Liver (tissue), 5 donors: ENCODE measurements around the gene DEXI. TPM values are rescaled to one million over a fixed set of nuclear protein-coding genes. Genes with fewer than 3 reads are reported as not detected.

Experiments used
- RAD21 ChIP-seq, 2 donors: IDR thresholded peaks; 2 replicates each; pipeline ENCODE4 v1.6.1; 2016; ENCODE audit warnings: antibody characterized with exemption in 2 of 2, mild to moderate bottlenecking in 2 of 2
- SP1 ChIP-seq: IDR thresholded peaks from 2 replicates; pipeline ENCODE4 v1.6.1; 2018; ENCODE audit warnings: antibody characterized with exemption, mild to moderate bottlenecking
- polyA plus RNA-seq, 2 donors: library from polyadenylated mRNA; stranded (reverse) in 1 of 2; unstranded in 1 of 2; fragments of 200-250 nt in 1 of 2; fragments of >200 nt in 1 of 2; fragmentation: Nextera tagmentation in 1 of 2; extraction: Ambion mirVana in 1 of 2; gene quantifications; one replicate each; pipeline versions ENCODE4 v1.2.1 to v1.2.3, GENCODE V29; 2013 to 2015
- total RNA-seq, 2 donors: library from RNA; depleted of rRNA; stranded (reverse); fragments of >200 nt; gene quantifications; one replicate each; pipeline ENCODE4 v1.2.3, GENCODE V29; 2014
- donor health status: healthy.
- donor health status: healthy.
- donor health status: healthy.

Gene DEXI
- total and polyA plus RNA-seq, 4 donors: 13.6 to 69.9 (median 41.8) TPM

- TF ChIP-seq SP1: no peak
- TF ChIP-seq RAD21 (IDR thresholded peaks at IDR 0.05): no peak
Measured at GRCh38 chr16:10879681-10880589, 62.3 kb downstream of the DEXI start (continued).

Other genes starting within 250 kb of the DEXI start
- under 1 TPM in 1 of 2 donors, not detected in 1; 0.92 TPM for gene TEKT5, start 247.5 kb downstream of the DEXI start, total RNA-seq
- gene TEKT5, start 247.5 kb downstream of the DEXI start, polyA plus RNA-seq: under 1 TPM in 1 of 2 donors, not detected in 1; 0.13 TPM
- gene NUBP1, start 198.6 kb downstream of the DEXI start, total RNA-seq: 10 to 100 TPM; 16.6 to 18.9 TPM
- gene NUBP1, start 198.6 kb downstream of the DEXI start, polyA plus RNA-seq: 10 to 100 TPM; 21.7 to 22.5 TPM
- under 1 TPM in 1 of 2 donors, not detected in 1; 0.09 TPM for gene TVP23A, start 123.7 kb downstream of the DEXI start, total RNA-seq
- gene TVP23A, start 123.7 kb downstream of the DEXI start, polyA plus RNA-seq: under 1 TPM; 0.09 to 0.32 TPM
- 1 to 10 TPM; 2.8 to 4.2 TPM for gene CIITA, start 65.3 kb downstream of the DEXI start, total RNA-seq
- gene CIITA, start 65.3 kb downstream of the DEXI start, polyA plus RNA-seq: 1 to 10 TPM; 1.6 to 1.7 TPM
- gene CLEC16A, start 2.1 kb upstream of the DEXI start, total RNA-seq: 10 to 100 TPM; 22.6 to 23.0 TPM
- gene CLEC16A, start 2.1 kb upstream of the DEXI start, polyA plus RNA-seq: 10 to 100 TPM in 1 of 2 donors, 1 to 10 TPM in 1; 9.7 to 12.3 TPM